Neural cell (in vitro differentiated cells): ENCODE measurements around the gene SPATA3. TPM values are rescaled to one million over a fixed set of nuclear protein-coding genes. Genes with fewer than 3 reads are reported as not detected.

Experiments used
- H2AFZ ChIP-seq: fragments of 200-600, 300-800 bp; sonication (generic), shearing (Covaris generic); 2 replicates; pipeline ENCODE4 v1.6.0; 2014; ENCODE audit warnings: low read depth, mild to moderate bottlenecking, antibody characterized with exemption, low read length, moderate library complexity
- H3F3A ChIP-seq: fragments of 200-600 bp; shearing (Covaris generic); 2 replicates; pipeline ENCODE4 v1.6.1; 2016; ENCODE audit warnings: mild to moderate bottlenecking, moderate library complexity, mixed read lengths, antibody characterized with exemption, low read length; ENCODE audit not compliant: insufficient read depth, poor library complexity, severe bottlenecking
- H3K27ac ChIP-seq: fragments of 200-600, 300-800 bp; sonication (generic), shearing (Covaris generic); 2 replicates; pipeline ENCODE4 v1.5.1; 2014; ENCODE audit warnings: mild to moderate bottlenecking, low read length, moderate library complexity
- H3K27me3 ChIP-seq: fragments of 300-800, 200-600 bp; sonication (generic), shearing (Covaris generic); 2 replicates; pipeline ENCODE4 v1.6.0; 2014; ENCODE audit warnings: mild to moderate bottlenecking, low read depth, low read length, moderate library complexity; ENCODE audit not compliant: insufficient read depth
- H3K36me3 ChIP-seq: fragments of 300-800, 200-600 bp; sonication (generic), shearing (Covaris generic); 2 replicates; pipeline ENCODE4 v1.5.1; 2014; ENCODE audit warnings: mild to moderate bottlenecking, antibody characterized with exemption, low read length, moderate library complexity; ENCODE audit not compliant: insufficient read depth
- H3K4me2 ChIP-seq: fragments of 300-800, 200-600 bp; sonication (generic), shearing (Covaris generic); 2 replicates; pipeline ENCODE4 v1.6.0; 2014; ENCODE audit warnings: mild to moderate bottlenecking, low read length
- H3K4me3 ChIP-seq: fragments of 300-800, 200-600 bp; sonication (generic), shearing (Covaris generic); 2 replicates; pipeline ENCODE4 v1.5.1; 2014; ENCODE audit warnings: mild to moderate bottlenecking, low read length, moderate library complexity
- H3K79me2 ChIP-seq: fragments of 200-600 bp; shearing (Covaris generic); replicated peaks from 2 replicates; pipeline ENCODE4 v1.6.0; 2014; ENCODE audit warnings: mild to moderate bottlenecking, low read length, moderate library complexity; ENCODE audit not compliant: insufficient read depth
- H3K9ac ChIP-seq: fragments of 300-800, 200-600 bp; sonication (generic), shearing (Covaris generic); 2 replicates; pipeline ENCODE4 v1.6.1; 2016; ENCODE audit warnings: mild to moderate bottlenecking, low read length, mixed read lengths
- H3K9me2 ChIP-seq: fragments of 200-600 bp; shearing (Covaris generic); 2 replicates; pipeline ENCODE4 v1.6.1; 2016; ENCODE audit warnings: mild to moderate bottlenecking, low read length, mixed read lengths; ENCODE audit not compliant: insufficient read depth
- H3K9me3 ChIP-seq: fragments of 200-600, 300-800 bp; sonication (generic), shearing (Covaris generic); 2 replicates; pipeline ENCODE4 v1.6.1; 2016; ENCODE audit warnings: mild to moderate bottlenecking, mixed run types, low read length, moderate library complexity, mixed read lengths
- H4K20me1 ChIP-seq: fragments of 200-600 bp; shearing (Covaris generic); 2 replicates; pipeline ENCODE4 v1.6.1; 2016; ENCODE audit warnings: mild to moderate bottlenecking, mixed run types; ENCODE audit not compliant: insufficient read depth
- CTCF ChIP-seq: fragments of 450-650 bp; IDR thresholded peaks from 2 replicates; pipeline ENCODE4 v1.5.1; 2014; ENCODE audit warnings: antibody characterized with exemption, mild to moderate bottlenecking, moderate library complexity; ENCODE audit not compliant: poor library complexity, severe bottlenecking
- EP300 ChIP-seq: fragments of 450-650 bp; conservative IDR thresholded peaks from 2 replicates; pipeline ENCODE4 v1.6.1; 2014; ENCODE audit warnings: antibody characterized with exemption, mild to moderate bottlenecking, moderate library complexity; ENCODE audit not compliant: poor library complexity, severe bottlenecking
- EZH2 ChIP-seq: fragments of 200-600, 300-800 bp; shearing (Covaris generic), sonication (generic); IDR thresholded peaks from 2 replicates; pipeline ENCODE4 v1.6.1; 2014; ENCODE audit warnings: antibody characterized with exemption, low read length, borderline replicate concordance, mild to moderate bottlenecking; ENCODE audit not compliant: insufficient read depth, poor library complexity, severe bottlenecking
- MXI1 ChIP-seq: fragments of 450-650 bp; conservative IDR thresholded peaks from 2 replicates; pipeline ENCODE4 v1.6.1; 2014; ENCODE audit warnings: antibody characterized with exemption, mild to moderate bottlenecking; ENCODE audit not compliant: poor library complexity, severe bottlenecking
- POLR2AphosphoS5 ChIP-seq: IDR thresholded peaks from 2 replicates; pipeline ENCODE4 v1.6.1; 2012
- RAD21 ChIP-seq: fragments of 450-650 bp; conservative IDR thresholded peaks from 2 replicates; pipeline ENCODE4 v1.6.1; 2014; ENCODE audit warnings: antibody characterized with exemption, mild to moderate bottlenecking, moderate library complexity
- REST ChIP-seq: IDR thresholded peaks from 2 replicates; pipeline ENCODE4 v1.6.1; 2012; ENCODE audit warnings: borderline replicate concordance
- SMC3 ChIP-seq: fragments of 450-650 bp; conservative IDR thresholded peaks from 2 replicates; pipeline ENCODE4 v1.6.1; 2014; ENCODE audit warnings: antibody characterized with exemption, mild to moderate bottlenecking, moderate library complexity; ENCODE audit not compliant: poor library complexity
- TAF1 ChIP-seq: IDR thresholded peaks from 2 replicates; pipeline ENCODE4 v1.6.1; 2012; ENCODE audit warnings: low read depth
- polyA plus RNA-seq: library from polyadenylated mRNA; depleted of rRNA; stranded (reverse); fragments of >200 nt; gene quantifications from 2 replicates; pipeline ENCODE4 v1.2.3, GENCODE V29; 2014

Gene SPATA3
- polyA plus RNA-seq, 1 donor from 2014 or later, result not detected

- no peaks in the 10 kb centered on the region for H3K27me3 ChIP-seq
- no peak overlapping the region for H3K4me3 ChIP-seq
- no peak overlapping the region for H3K9ac ChIP-seq
- TF ChIP-seq TAF1 (no peak), REST (no peak), RAD21 (no peak), MXI1 (no peak), CTCF (no peak), EP300 (no peak), SMC3 (no peak), POLR2AphosphoS5 (no peak), EZH2 (no peak)
- H3K27ac ChIP-seq, result no peak overlapping the region
- H3K4me2 ChIP-seq, result no peak overlapping the region
- no peaks in the 10 kb centered on the region for H4K20me1 ChIP-seq
- H3F3A ChIP-seq, result no peaks in the 10 kb centered on the region
- H2AFZ ChIP-seq, result no peak overlapping the region
- no peaks in the 10 kb centered on the region for H3K79me2 ChIP-seq
- no peaks in the 10 kb centered on the region for H3K9me3 ChIP-seq
- H3K36me3 ChIP-seq, result no peaks in the 10 kb centered on the region
- no peaks in the 10 kb centered on the region for H3K9me2 ChIP-seq
These were observed 48.7 kb upstream of the SPATA3 start for GRCh38 chr2:230947235-230947576.

- Histone ChIP-seq H3K4me3 (no peak overlapping the region), H4K20me1 (no peaks in the 10 kb centered on the region), H3K4me2 (no peak overlapping the region), H2AFZ (no peak overlapping the region), H3K9ac (no peak overlapping the region), H3K27me3 (no peaks in the 10 kb centered on the region), H3K9me2 (no peaks in the 10 kb centered on the region), H3F3A (no peaks in the 10 kb centered on the region), H3K27ac (no peak overlapping the region), H3K36me3 (no peaks in the 10 kb centered on the region), H3K79me2 (no peaks in the 10 kb centered on the region), H3K9me3 (no peaks in the 10 kb centered on the region)
- TF ChIP-seq POLR2AphosphoS5, result no peak
- no peak for TF ChIP-seq SMC3
- TF ChIP-seq TAF1, result no peak
- no peak for TF ChIP-seq CTCF
- TF ChIP-seq EZH2, result no peak
- no peak for TF ChIP-seq EP300
These were observed 48.0 kb upstream of the SPATA3 start for GRCh38 chr2:230947908-230948365.
